ENCODE data around the gene DISC1.

GRCh38 chr1:231632119-231632518 lies 5.5 kb downstream of the DISC1 start:
- no peak for TF ChIP-seq POLR2A (IDR thresholded peaks at IDR 0.05)
- no peak for TF ChIP-seq CTCF (IDR thresholded peaks at IDR 0.05)
